Endothelial cell (in vitro differentiated cells): Measurements from ENCODE around the gene PRDM2. TPM values are rescaled to one million over a fixed set of nuclear protein-coding genes. Genes with fewer than 3 reads are reported as not detected.

Source experiments
- DNase-seq: peaks from one replicate; pipeline ENCODE4 v3.0.0; 2021; ENCODE audit warnings: low spot score
- H3K27ac Mint-ChIP-seq: one replicate; pipeline ENCODE4 v1.8.0; 2021; ENCODE audit warnings: mixed read lengths, inconsistent platforms; ENCODE audit not compliant: unreplicated experiment
- H3K27me3 Mint-ChIP-seq: one replicate; pipeline ENCODE4 v1.8.0; 2021; ENCODE audit warnings: mild to moderate bottlenecking, moderate library complexity, mixed read lengths, inconsistent platforms; ENCODE audit not compliant: unreplicated experiment
- H3K36me3 Mint-ChIP-seq: one replicate; pipeline ENCODE4 v1.8.0; 2021; ENCODE audit warnings: mild to moderate bottlenecking, low read depth, mixed read lengths, inconsistent platforms; ENCODE audit not compliant: unreplicated experiment
- H3K4me1 Mint-ChIP-seq: one replicate; pipeline ENCODE4 v1.8.0; 2021; ENCODE audit warnings: mild to moderate bottlenecking, mixed read lengths, inconsistent platforms; ENCODE audit not compliant: unreplicated experiment
- H3K4me3 Mint-ChIP-seq: one replicate; pipeline ENCODE4 v1.8.0; 2021; ENCODE audit warnings: mild to moderate bottlenecking, mixed read lengths, inconsistent platforms; ENCODE audit not compliant: unreplicated experiment
- H3K9me3 Mint-ChIP-seq: one replicate; pipeline ENCODE4 v1.8.0; 2021; ENCODE audit warnings: mixed read lengths, inconsistent platforms; ENCODE audit not compliant: unreplicated experiment
- total RNA-seq: library from RNA; stranded (reverse); fragmentation: NEBNext Ultra II Directional; extraction: Animal tissue kit (Norgen Biotek cat#: 25700); gene quantifications from one replicate; pipeline ENCODE4 v1.2.1, GENCODE V29; 2021; ENCODE audit not compliant: unreplicated experiment
- TF ChIP-seq, protein P1 (sequence below): fragments of 200-600 bp; sonication (generic); IDR thresholded peaks from one replicate; pipeline ENCODE4 v1.5.0; 2021; ENCODE audit warnings: antibody characterized with exemption; ENCODE audit not compliant: unreplicated experiment

The PRDM2 gene
- total RNA-seq, 1 donor from 2014 or later: 49.7 TPM

DNA sequence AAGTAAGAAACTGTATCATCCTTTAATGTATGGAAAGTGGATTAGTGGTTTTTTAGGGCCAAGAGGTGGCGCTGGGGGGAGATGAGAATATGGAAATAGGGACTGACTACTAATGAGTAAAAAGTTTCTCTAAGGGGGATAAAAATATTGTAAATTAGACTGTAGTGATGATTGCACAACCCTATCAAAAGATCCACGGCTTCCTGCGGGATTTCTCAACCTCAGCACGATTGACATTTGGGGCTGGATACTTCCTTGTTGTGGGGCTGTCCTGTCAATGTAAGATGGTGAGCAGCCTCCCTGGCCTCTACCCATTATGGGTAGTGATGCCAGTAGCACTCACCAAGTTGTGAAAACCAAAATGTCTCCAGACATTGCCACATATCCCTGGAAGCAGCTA is 36.0 kb upstream of the PRDM2 start:
- H3K4me1 Mint-ChIP-seq: no peaks in the 10 kb centered on the region
- TF ChIP-seq, protein P1, sequence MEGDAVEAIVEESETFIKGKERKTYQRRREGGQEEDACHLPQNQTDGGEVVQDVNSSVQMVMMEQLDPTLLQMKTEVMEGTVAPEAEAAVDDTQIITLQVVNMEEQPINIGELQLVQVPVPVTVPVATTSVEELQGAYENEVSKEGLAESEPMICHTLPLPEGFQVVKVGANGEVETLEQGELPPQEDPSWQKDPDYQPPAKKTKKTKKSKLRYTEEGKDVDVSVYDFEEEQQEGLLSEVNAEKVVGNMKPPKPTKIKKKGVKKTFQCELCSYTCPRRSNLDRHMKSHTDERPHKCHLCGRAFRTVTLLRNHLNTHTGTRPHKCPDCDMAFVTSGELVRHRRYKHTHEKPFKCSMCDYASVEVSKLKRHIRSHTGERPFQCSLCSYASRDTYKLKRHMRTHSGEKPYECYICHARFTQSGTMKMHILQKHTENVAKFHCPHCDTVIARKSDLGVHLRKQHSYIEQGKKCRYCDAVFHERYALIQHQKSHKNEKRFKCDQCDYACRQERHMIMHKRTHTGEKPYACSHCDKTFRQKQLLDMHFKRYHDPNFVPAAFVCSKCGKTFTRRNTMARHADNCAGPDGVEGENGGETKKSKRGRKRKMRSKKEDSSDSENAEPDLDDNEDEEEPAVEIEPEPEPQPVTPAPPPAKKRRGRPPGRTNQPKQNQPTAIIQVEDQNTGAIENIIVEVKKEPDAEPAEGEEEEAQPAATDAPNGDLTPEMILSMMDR: no peak
- no peaks in the 10 kb centered on the region for H3K27me3 Mint-ChIP-seq
- H3K36me3 Mint-ChIP-seq: peaks cover 4% of the 10 kb centered on the region
- peaks cover 5% of the 10 kb centered on the region for H3K9me3 Mint-ChIP-seq
- H3K27ac Mint-ChIP-seq: no peak overlapping the region
- H3K4me3 Mint-ChIP-seq: no peak overlapping the region
- no peak for DNase-seq

DNA sequence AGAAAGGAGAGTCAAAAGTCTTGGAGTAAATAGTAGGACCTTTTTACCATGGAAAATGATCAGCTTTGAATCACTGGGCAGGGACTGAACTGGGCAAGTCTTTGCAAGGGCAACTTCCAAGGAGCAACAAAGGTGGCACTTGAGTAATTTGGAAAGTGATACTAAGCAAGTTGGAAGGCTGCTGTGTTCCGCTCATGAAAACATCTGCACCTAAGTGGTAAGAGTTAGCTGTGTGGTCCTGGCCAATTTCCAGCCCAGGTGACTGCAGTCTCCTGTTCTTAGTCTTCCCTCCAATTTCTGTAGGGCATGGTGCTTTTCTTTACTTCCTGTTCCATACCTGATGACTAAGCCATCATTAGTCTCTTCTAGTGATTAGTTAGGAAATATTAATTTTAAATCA is 35.5 kb upstream of the PRDM2 start:
- TF ChIP-seq, protein P1: no peak
- peaks cover 1% of the 10 kb centered on the region for H3K9me3 Mint-ChIP-seq
- no peaks in the 10 kb centered on the region for H3K27me3 Mint-ChIP-seq

DNA sequence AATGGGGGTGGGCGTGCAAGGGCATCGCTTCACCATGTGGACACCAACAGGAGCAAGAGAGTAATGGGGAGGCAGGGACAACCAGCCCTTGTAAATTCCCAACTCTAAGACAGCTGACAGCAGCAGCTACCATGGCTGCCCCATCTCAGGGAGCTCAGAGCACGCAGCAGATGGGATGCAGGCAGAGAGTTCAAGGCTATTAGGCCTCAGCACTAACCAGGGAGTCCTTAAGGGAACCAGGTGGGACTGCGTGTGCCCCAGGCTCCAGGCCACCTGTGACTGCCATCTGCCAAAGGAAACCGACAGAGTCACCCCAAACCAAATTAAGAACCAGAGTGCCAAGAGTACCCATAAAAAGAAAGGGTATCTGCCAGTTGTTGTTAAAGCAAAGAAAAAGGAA is 33.7 kb upstream of the PRDM2 start:
- no peaks in the 10 kb centered on the region for H3K9me3 Mint-ChIP-seq
- no peaks in the 10 kb centered on the region for H3K36me3 Mint-ChIP-seq
- H3K27me3 Mint-ChIP-seq: no peaks in the 10 kb centered on the region
- DNase-seq: no peak
- no peak overlapping the region for H3K27ac Mint-ChIP-seq
- TF ChIP-seq, protein P1: no peak
- H3K4me3 Mint-ChIP-seq: no peak overlapping the region
- H3K4me1 Mint-ChIP-seq: no peaks in the 10 kb centered on the region

More for the DNA sequence above, 35.5 kb upstream of the PRDM2 start:
- H3K36me3 Mint-ChIP-seq: peaks cover 1% of the 10 kb centered on the region
- no peak overlapping the region for H3K4me3 Mint-ChIP-seq
- H3K27ac Mint-ChIP-seq: no peak overlapping the region
- no peaks in the 10 kb centered on the region for H3K4me1 Mint-ChIP-seq
- no peak for DNase-seq

- Mint-ChIP-seq H3K4me1 (no peaks in the 10 kb centered on the region), H3K36me3 (no peaks in the 10 kb centered on the region), H3K27me3 (no peaks in the 10 kb centered on the region), H3K4me3 (no peak overlapping the region), H3K27ac (no peak overlapping the region), H3K9me3 (no peaks in the 10 kb centered on the region)
- TF ChIP-seq, protein P1: no peak
- no peak for DNase-seq
These were observed 32.3 kb upstream of the PRDM2 start for GRCh38 chr1:13667691-13668090.

DNA sequence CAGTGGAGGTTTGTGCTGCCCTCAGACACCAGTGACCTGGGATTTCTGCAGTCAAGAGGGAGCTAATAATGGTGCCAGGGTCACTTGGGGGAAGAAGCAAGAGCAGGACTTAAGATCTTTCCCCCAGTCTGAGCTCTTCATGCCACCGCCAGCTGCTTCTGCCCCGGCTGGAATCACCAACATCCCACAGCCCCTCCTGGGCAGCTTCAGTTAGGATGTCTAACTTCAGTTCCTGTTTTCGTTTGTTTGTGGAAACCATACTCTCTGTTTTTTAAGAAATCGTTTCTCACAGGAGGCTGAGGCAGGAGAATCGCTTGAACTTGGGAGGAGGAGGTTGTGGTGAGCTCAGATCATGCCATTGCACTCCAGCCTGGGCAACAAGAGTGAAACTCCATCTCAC is 25.6 kb upstream of the PRDM2 start:
- TF ChIP-seq, protein P1: no peak
- no peaks in the 10 kb centered on the region for H3K27me3 Mint-ChIP-seq
- H3K4me3 Mint-ChIP-seq: no peak overlapping the region

More for the DNA sequence above, 25.6 kb upstream of the PRDM2 start:
- no peaks in the 10 kb centered on the region for H3K36me3 Mint-ChIP-seq
- no peak for DNase-seq
- no peaks in the 10 kb centered on the region for H3K4me1 Mint-ChIP-seq
- no peaks in the 10 kb centered on the region for H3K9me3 Mint-ChIP-seq
- no peak overlapping the region for H3K27ac Mint-ChIP-seq
